Breast epithelium (tissue), 4 donors: Measurements from ENCODE around the gene CDK7. TPM values are rescaled to one million over a fixed set of nuclear protein-coding genes. Genes with fewer than 3 reads are reported as not detected.

Experiments used
- DNase-seq, 2 donors: peaks; one replicate each; pipeline ENCODE4 v3.0.0-alpha.2; 2019; ENCODE audit warnings: low spot score in 2 of 2
- H3K27ac ChIP-seq, 2 donors: fragments of 200-600 bp; sonication (generic) in 1 of 2; one replicate each; pipeline ENCODE4 v1.5.1; 2016 to 2019; ENCODE audit warnings: mild to moderate bottlenecking in 1 of 2
- H3K27me3 ChIP-seq, 2 donors: fragments of 200-600 bp; sonication (generic) in 1 of 2; one replicate each; pipeline versions ENCODE4 v1.5.1 to v1.6.0; 2017 to 2019; ENCODE audit warnings: control low read depth in 1 of 2, mild to moderate bottlenecking in 1 of 2
- H3K36me3 ChIP-seq: fragments of 200-600 bp; one replicate; pipeline ENCODE4 v1.5.1; 2019
- H3K4me1 ChIP-seq, 2 donors: fragments of 200-600 bp; sonication (generic); one replicate each; pipeline ENCODE4 v1.5.1; 2016 to 2019; ENCODE audit warnings: control low read depth in 1 of 2
- H3K4me3 ChIP-seq, 3 donors: fragments of 200-600 bp; sonication (generic); 1 replicate in 2 of 3; 2 replicates in 1 of 3; pipeline ENCODE4 v1.5.1; 2016 to 2019; ENCODE audit warnings: mild to moderate bottlenecking in 3 of 3, moderate library complexity in 2 of 3
- H3K9me3 ChIP-seq, 2 donors: fragments of 200-600 bp; sonication (generic) in 1 of 2; one replicate each; pipeline ENCODE4 v1.5.1; 2016 to 2019; ENCODE audit warnings: control low read depth in 1 of 2
- POLR2A ChIP-seq: fragments of 450-650 bp; IDR thresholded peaks from one replicate; pipeline ENCODE4 v1.6.1; 2016; ENCODE audit warnings: antibody characterized with exemption, mild to moderate bottlenecking, moderate library complexity
- POLR2AphosphoS5 ChIP-seq, 3 donors: sonication (generic); formaldehyde crosslinking; IDR thresholded peaks; one replicate each; pipeline ENCODE4 v1.6.1; 2017; ENCODE audit warnings: antibody characterized with exemption in 3 of 3
- intact Hi-C: fragments of 100-400 bp; cut with DNase I; formaldehyde crosslinking; loops from one replicate; pipeline ENCODE4 v1.15.1; 2023; ENCODE audit warnings: low total_unique reads
- total RNA-seq, 3 donors: library from RNA; depleted of rRNA; stranded (reverse); fragments of >200 nt; gene quantifications; one replicate each; pipeline ENCODE4 v1.1.0, GENCODE V29; 2016
- TF ChIP-seq, protein P1 (sequence below), 3 donors: fragments of 450-650 bp; IDR thresholded peaks; one replicate each; pipeline ENCODE4 v1.5.1; 2016 to 2017; ENCODE audit warnings: antibody characterized with exemption in 3 of 3, mild to moderate bottlenecking in 3 of 3, moderate library complexity in 3 of 3

CDK7 gene
- total RNA-seq, 3 donors from 2014 or later, result 13.4 to 28.7 (median 20.3) TPM

- Histone ChIP-seq H3K4me3 (no peak overlapping the region), H3K9me3 (no peaks in the 10 kb centered on the region), H3K4me1 (no peaks in the 10 kb centered on the region), H3K27me3 (no peaks in the 10 kb centered on the region), H3K36me3 (no peaks in the 10 kb centered on the region), H3K27ac (no peak overlapping the region)
- TF ChIP-seq POLR2AphosphoS5 (IDR thresholded peaks at IDR 0.05), result no peak
- no peak for TF ChIP-seq POLR2A
- TF ChIP-seq, protein P1, sequence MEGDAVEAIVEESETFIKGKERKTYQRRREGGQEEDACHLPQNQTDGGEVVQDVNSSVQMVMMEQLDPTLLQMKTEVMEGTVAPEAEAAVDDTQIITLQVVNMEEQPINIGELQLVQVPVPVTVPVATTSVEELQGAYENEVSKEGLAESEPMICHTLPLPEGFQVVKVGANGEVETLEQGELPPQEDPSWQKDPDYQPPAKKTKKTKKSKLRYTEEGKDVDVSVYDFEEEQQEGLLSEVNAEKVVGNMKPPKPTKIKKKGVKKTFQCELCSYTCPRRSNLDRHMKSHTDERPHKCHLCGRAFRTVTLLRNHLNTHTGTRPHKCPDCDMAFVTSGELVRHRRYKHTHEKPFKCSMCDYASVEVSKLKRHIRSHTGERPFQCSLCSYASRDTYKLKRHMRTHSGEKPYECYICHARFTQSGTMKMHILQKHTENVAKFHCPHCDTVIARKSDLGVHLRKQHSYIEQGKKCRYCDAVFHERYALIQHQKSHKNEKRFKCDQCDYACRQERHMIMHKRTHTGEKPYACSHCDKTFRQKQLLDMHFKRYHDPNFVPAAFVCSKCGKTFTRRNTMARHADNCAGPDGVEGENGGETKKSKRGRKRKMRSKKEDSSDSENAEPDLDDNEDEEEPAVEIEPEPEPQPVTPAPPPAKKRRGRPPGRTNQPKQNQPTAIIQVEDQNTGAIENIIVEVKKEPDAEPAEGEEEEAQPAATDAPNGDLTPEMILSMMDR (IDR thresholded peaks at IDR 0.05), result no peak
- intact Hi-C loops, result no loop called here
- no peak for DNase-seq
These were observed 54.0 kb downstream of the CDK7 start for GRCh38 chr5:69288688-69289087.

DNA sequence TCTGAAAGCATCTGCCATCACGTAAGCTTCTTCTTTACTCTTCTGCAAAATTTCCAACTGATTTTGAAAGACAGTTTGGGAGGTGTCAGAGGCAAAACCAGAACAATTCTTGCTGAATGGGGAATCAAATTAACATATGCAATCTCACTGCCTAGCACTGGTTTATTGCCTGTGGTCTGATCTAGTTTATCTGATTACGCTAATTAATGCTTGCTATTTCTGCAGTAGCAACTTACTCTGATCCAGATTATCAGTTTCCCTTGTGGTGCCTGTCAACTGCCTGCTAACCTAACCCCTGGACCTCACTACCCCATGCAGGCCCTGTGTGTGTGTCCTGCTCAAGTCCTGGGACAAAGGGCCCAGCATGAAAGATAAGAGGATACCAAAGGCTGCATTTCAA is 57.6 kb downstream of the CDK7 start:
- H3K4me1 ChIP-seq, result no peaks in the 10 kb centered on the region
- H3K27ac ChIP-seq, result no peak overlapping the region
- H3K9me3 ChIP-seq, result no peaks in the 10 kb centered on the region
- intact Hi-C loops, result no loop called here
- H3K4me3 ChIP-seq, result no peak overlapping the region
- no peaks in the 10 kb centered on the region for H3K36me3 ChIP-seq
- TF ChIP-seq POLR2AphosphoS5 (IDR thresholded peaks at IDR 0.05), result no peak
- no peak for TF ChIP-seq POLR2A
- TF ChIP-seq, protein P1 (IDR thresholded peaks at IDR 0.05), result no peak
- no peak for DNase-seq
- no peaks in the 10 kb centered on the region for H3K27me3 ChIP-seq

DNA sequence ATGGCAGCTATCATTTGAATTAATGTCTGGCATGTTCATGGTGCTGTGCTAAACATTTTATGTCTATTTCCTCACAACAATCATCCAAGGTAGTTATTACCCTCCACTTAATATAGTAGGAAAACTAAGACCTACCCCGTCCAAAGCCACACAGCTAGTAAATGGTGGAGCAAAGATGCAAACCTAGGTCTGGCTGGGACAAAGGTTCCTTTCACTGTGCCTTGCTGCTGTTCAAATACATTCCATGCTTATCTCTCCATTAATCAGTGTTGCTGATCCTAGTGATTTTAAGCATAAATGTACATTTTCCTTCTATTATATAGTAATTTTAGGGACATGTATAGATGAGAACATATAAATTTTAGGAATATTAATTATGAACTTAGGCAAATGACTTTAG is 59.2 kb downstream of the CDK7 start:
- TF ChIP-seq POLR2AphosphoS5 (IDR thresholded peaks at IDR 0.05), result no peak
- no peak for TF ChIP-seq POLR2A
- TF ChIP-seq, protein P1 (IDR thresholded peaks at IDR 0.05), result no peak
- intact Hi-C loops, result no loop called here
- no peaks in the 10 kb centered on the region for H3K36me3 ChIP-seq

GRCh38 chr5:69295088-69295754 is 60.5 kb downstream of the CDK7 start:
- Histone ChIP-seq H3K9me3 (no peaks in the 10 kb centered on the region), H3K4me1 (no peaks in the 10 kb centered on the region), H3K4me3 (no peak overlapping the region), H3K36me3 (no peaks in the 10 kb centered on the region), H3K27me3 (no peaks in the 10 kb centered on the region), H3K27ac (no peak overlapping the region)
- intact Hi-C loops, result no loop called here
- TF ChIP-seq POLR2A, result no peak
- no peak for DNase-seq

More for the DNA sequence above, 59.2 kb downstream of the CDK7 start:
- Histone ChIP-seq H3K27ac (no peak overlapping the region), H3K4me1 (no peaks in the 10 kb centered on the region), H3K4me3 (no peak overlapping the region), H3K27me3 (no peaks in the 10 kb centered on the region), H3K9me3 (no peaks in the 10 kb centered on the region)
- no peak for DNase-seq

DNA sequence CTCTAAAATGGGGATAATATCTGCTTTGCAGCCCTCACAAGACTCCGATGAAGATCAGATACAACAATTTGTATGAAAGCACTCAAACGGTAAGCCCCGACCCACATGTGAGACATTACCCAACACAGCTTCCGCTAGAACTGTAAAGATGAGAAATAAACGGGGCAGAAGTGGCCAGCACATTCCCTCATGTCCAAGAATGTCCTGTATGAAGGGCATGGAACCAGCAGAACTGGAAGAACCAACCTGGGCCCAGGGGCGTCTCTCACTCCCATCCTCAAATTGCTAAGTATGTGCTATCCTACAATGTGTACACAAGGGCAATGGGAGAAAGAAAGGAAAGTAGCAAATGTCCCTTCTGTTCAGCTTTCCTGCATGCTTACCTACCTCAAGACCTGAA is 64.9 kb downstream of the CDK7 start:
- Histone ChIP-seq H3K4me1 (no peaks in the 10 kb centered on the region), H3K36me3 (no peaks in the 10 kb centered on the region), H3K27ac (no peak overlapping the region), H3K4me3 (no peak overlapping the region), H3K27me3 (no peaks in the 10 kb centered on the region), H3K9me3 (no peaks in the 10 kb centered on the region)
- DNase-seq, result no peak
- intact Hi-C loops, result no loop called here
- TF ChIP-seq, protein P1 (IDR thresholded peaks at IDR 0.05), result no peak
- TF ChIP-seq POLR2AphosphoS5 (IDR thresholded peaks at IDR 0.05) (no peak), POLR2A (no peak)
